K562 (cell line): Measurements from ENCODE around the gene KMT2D. TPM values are rescaled to one million over a fixed set of nuclear protein-coding genes. Genes with fewer than 3 reads are reported as not detected.

Source experiments
- ARID1B ChIP-seq: fragments of 450-650 bp; IDR thresholded peaks from 2 replicates; pipeline ENCODE4 v1.6.1; 2016; ENCODE audit warnings: antibody characterized with exemption, mild to moderate bottlenecking, inconsistent platforms
- ATF3 ChIP-seq, 2 experiments: fragments of 450-650 bp in 1 of 2; sonication (generic) in 1 of 2; formaldehyde crosslinking in 1 of 2; IDR thresholded peaks in 1 of 2; conservative IDR thresholded peaks in 1 of 2; 2 replicates each; pipeline versions ENCODE4 v1.6.1 to v1.8.1; 2016 to 2023; ENCODE audit warnings: mild to moderate bottlenecking in 2 of 2, moderate library complexity in 2 of 2, inconsistent platforms in 1 of 2, missing genetic modification reagents in 1 of 2
- CAMTA2 ChIP-seq: fragments of 250-450 bp; sonication (Bioruptor Pico); conservative IDR thresholded peaks from 2 replicates; pipeline ENCODE4 v1.5.1; 2022
- CEBPB ChIP-seq: fragments of 450-650 bp; IDR thresholded peaks from 2 replicates; pipeline ENCODE4 v1.6.1; 2016; ENCODE audit warnings: missing genetic modification characterization, missing compliant biosample characterization
- CTBP1 ChIP-seq: fragments of 450-650 bp; IDR thresholded peaks from 2 replicates; pipeline ENCODE4 v1.6.1; 2016; ENCODE audit warnings: borderline replicate concordance
- ELK3 ChIP-seq: fragments of 450-650 bp; formaldehyde crosslinking; IDR thresholded peaks from 2 replicates; pipeline ENCODE4 v1.4.0; 2020; ENCODE audit warnings: mild to moderate bottlenecking
- ETV5 ChIP-seq: sonication (generic); formaldehyde crosslinking; IDR thresholded peaks from 2 replicates; pipeline ENCODE4 v1.4.0; 2020; ENCODE audit warnings: low read depth, mild to moderate bottlenecking, missing genetic modification reagents
- KDM2B ChIP-seq: fragments of 250-450 bp; sonication (Bioruptor Pico); IDR thresholded peaks from 2 replicates; pipeline ENCODE4 v1.8.0; 2021; ENCODE audit warnings: mild to moderate bottlenecking, moderate library complexity
- MAFK ChIP-seq: IDR thresholded peaks from 2 replicates; pipeline ENCODE4 v1.6.1; 2011; ENCODE audit warnings: low read length, improper control_type of control experiment
- MAX ChIP-seq: sonication (generic); formaldehyde crosslinking; IDR thresholded peaks from 2 replicates; pipeline ENCODE4 v1.9.0; 2022; ENCODE audit warnings: mild to moderate bottlenecking, missing genetic modification reagents
- MEF2A ChIP-seq: IDR thresholded peaks from 2 replicates; pipeline ENCODE4 v1.6.1; 2011; ENCODE audit warnings: low read depth, mild to moderate bottlenecking, low read length, moderate library complexity; ENCODE audit not compliant: control insufficient read depth
- RBM17 ChIP-seq: fragments of 200-400 bp; formaldehyde crosslinking; IDR thresholded peaks from 2 replicates; pipeline ENCODE4 v1.6.1; 2017; ENCODE audit warnings: low read depth, mild to moderate bottlenecking, low read length, borderline replicate concordance
- SIN3A ChIP-seq, 2 experiments: fragments of 150-350 bp in 1 of 2; IDR thresholded peaks; 2 replicates each; pipeline ENCODE4 v1.6.1; 2011 to 2016; ENCODE audit warnings: borderline replicate concordance in 2 of 2, low read depth in 2 of 2, low read length in 2 of 2, mild to moderate bottlenecking in 2 of 2, moderate library complexity in 2 of 2; ENCODE audit not compliant: control insufficient read depth in 1 of 2
- SMAD4 ChIP-seq: fragments of 250-450 bp; sonication (Bioruptor Pico); conservative IDR thresholded peaks from 2 replicates; pipeline ENCODE4 v1.8.0; 2021; ENCODE audit warnings: inconsistent platforms, mild to moderate bottlenecking, moderate library complexity
- TAF1 ChIP-seq: IDR thresholded peaks from 2 replicates; pipeline ENCODE4 v1.6.1; 2011; ENCODE audit warnings: mild to moderate bottlenecking, low read length, moderate library complexity; ENCODE audit not compliant: insufficient read depth, control insufficient read depth, severe bottlenecking; ENCODE audit errors: extremely low read depth
- TFAM ChIP-seq: fragments of 250-450 bp; sonication (Bioruptor Pico); conservative IDR thresholded peaks from 2 replicates; pipeline ENCODE4 v1.5.0; 2021; ENCODE audit warnings: mild to moderate bottlenecking, moderate library complexity
- ZBTB49 ChIP-seq: sonication (generic); formaldehyde crosslinking; IDR thresholded peaks from 2 replicates; pipeline ENCODE4 v1.8.0; 2022; ENCODE audit warnings: missing genetic modification reagents, mild to moderate bottlenecking, borderline replicate concordance
- ZNF175 ChIP-seq: fragments of 200-800 bp; sonication (Bioruptor generic); IDR thresholded peaks from 2 replicates; pipeline ENCODE4 v1.6.1; 2016; ENCODE audit warnings: low read depth, mild to moderate bottlenecking, missing genetic modification characterization, missing compliant biosample characterization
- ZNF184 ChIP-seq: sonication (generic); formaldehyde crosslinking; IDR thresholded peaks from 2 replicates; pipeline ENCODE4 v1.5.0; 2020; ENCODE audit warnings: missing genetic modification reagents
- ZNF518B ChIP-seq: fragments of 250-450 bp; sonication (Bioruptor Pico); IDR thresholded peaks from 2 replicates; pipeline ENCODE4 v1.5.0; 2021; ENCODE audit warnings: mild to moderate bottlenecking, moderate library complexity
- polyA plus RNA-seq, 8 experiments: library from polyadenylated mRNA; depleted of rRNA in 4 of 8; stranded (reverse) in 5 of 8; unstranded in 3 of 8; fragments of >200 nt; fragmentation: Nextera tagmentation in 2 of 8; fragmentation: Illumina TruSeq in 1 of 8; extraction: Ambion mirVana in 2 of 8; extraction: Trizol in 1 of 8; gene quantifications; 2 replicates each; pipeline versions ENCODE4 v1.2.1 to v1.2.3, GENCODE V29; 2011 to 2014; ENCODE audit warnings: inconsistent platforms in 1 of 8, missing spikeins in 1 of 8
- total RNA-seq, 7 experiments: library from RNA; depleted of rRNA in 6 of 7; stranded (reverse); fragments of >200 nt in 6 of 7; fragmentation: Illumina TruSeq in 2 of 7; extraction: Trizol in 2 of 7; gene quantifications; 2 replicates each; pipeline versions ENCODE4 v1.2.1 to v1.2.3, GENCODE V29; 2011 to 2021; ENCODE audit warnings: low replicate concordance in 1 of 7

KMT2D gene
- total and polyA plus RNA-seq, 9 of the 15 experiments (the other 6 are each of a cell fraction or from before 2014, with no cell fraction given), result 0.22 to 93.7 (median 13.7) TPM

GRCh38 chr12:49108958-49109404, 48.4 kb upstream of the KMT2D start (continued):
- peak; percentile 99 for TF ChIP-seq CEBPB
- TF ChIP-seq ETV5 (CRISPR knock-in tag), result no peak
- TF ChIP-seq MAX (CRISPR knock-in tag), result peak; percentile 44
- TF ChIP-seq TFAM (CRISPR knock-in tag), result no peak
- TF ChIP-seq ZBTB49 (CRISPR knock-in tag), result no peak
- TF ChIP-seq ELK3, result no peak
- no peak for TF ChIP-seq RBM17
- no peak for TF ChIP-seq SIN3A (IDR thresholded peaks at IDR 0.05; ENCODE audit: borderline replicate concordance in 2 of 2, control insufficient read depth in 1 of 2, low read depth in 2 of 2, low read length in 2 of 2)
- no peak for TF ChIP-seq ZNF518B (CRISPR knock-in tag)
- no peak for TF ChIP-seq CAMTA2 (CRISPR knock-in tag)
- peak; percentile 27; the same call in 1 of the 2 replicates for TF ChIP-seq ARID1B
- TF ChIP-seq ZNF184 (CRISPR knock-in tag), result no peak
- TF ChIP-seq ZNF175 (CRISPR knock-in tag), result no peak
- peak; percentile 61 for TF ChIP-seq SMAD4
- no peak for TF ChIP-seq KDM2B (CRISPR knock-in tag)
- no peak for TF ChIP-seq ATF3 (IDR thresholded peaks at IDR 0.05)
- no peak for TF ChIP-seq ATF3 (CRISPR knock-in tag; conservative IDR thresholded peaks at IDR 0.05)
- TF ChIP-seq TAF1, result no peak
- TF ChIP-seq MAFK, result no peak
- TF ChIP-seq MEF2A, result no peak
- peak; percentile 56; the same call in 1 of the 2 replicates for TF ChIP-seq CTBP1
